ENCODE measurements around the gene CCDC154.

CCDC154 gene

GRCh38 chr16:1393613-1394176 is 50.7 kb downstream of the CCDC154 start:
- no peak for DNase-seq (ENCODE audit: low read depth, low spot score)

- DNase-seq (ENCODE audit: low read depth, low spot score), result no peak
Measured at GRCh38 chr16:1392826-1393225, 51.5 kb downstream of the CCDC154 start.

- no peak for DNase-seq (ENCODE audit: low read depth, low spot score)
Measured at GRCh38 chr16:1390239-1390779, 54.0 kb downstream of the CCDC154 start.

- no peak for DNase-seq (ENCODE audit: low read depth, low spot score)
Measured at GRCh38 chr16:1389762-1390161, 54.6 kb downstream of the CCDC154 start.

GRCh38 chr16:1387331-1387730 is 57.0 kb downstream of the CCDC154 start:
- DNase-seq (ENCODE audit: low read depth, low spot score), result no peak

- no peak for DNase-seq (ENCODE audit: low read depth, low spot score)
Measured at GRCh38 chr16:1385232-1385631, 59.1 kb downstream of the CCDC154 start.
